GM21515 (cell line): ENCODE results near the gene SFRP2.

Source experiments
- ATAC-seq: cut with Tn5 transposase; IDR thresholded peaks from one replicate; pipeline ENCODE4 v1.9.1; 2021; ENCODE audit not compliant: unreplicated experiment

Gene SFRP2

GRCh38 chr4:153798901-153799693 lies 10.2 kb upstream of the SFRP2 start:
- ATAC-seq, result no peak

GRCh38 chr4:153798420-153798819 lies 9.5 kb upstream of the SFRP2 start:
- no peak for ATAC-seq

GRCh38 chr4:153794006-153794405 lies 5.1 kb upstream of the SFRP2 start:
- no peak for ATAC-seq

GRCh38 chr4:153792618-153793247 lies 3.9 kb upstream of the SFRP2 start:
- no peak for ATAC-seq

DNA sequence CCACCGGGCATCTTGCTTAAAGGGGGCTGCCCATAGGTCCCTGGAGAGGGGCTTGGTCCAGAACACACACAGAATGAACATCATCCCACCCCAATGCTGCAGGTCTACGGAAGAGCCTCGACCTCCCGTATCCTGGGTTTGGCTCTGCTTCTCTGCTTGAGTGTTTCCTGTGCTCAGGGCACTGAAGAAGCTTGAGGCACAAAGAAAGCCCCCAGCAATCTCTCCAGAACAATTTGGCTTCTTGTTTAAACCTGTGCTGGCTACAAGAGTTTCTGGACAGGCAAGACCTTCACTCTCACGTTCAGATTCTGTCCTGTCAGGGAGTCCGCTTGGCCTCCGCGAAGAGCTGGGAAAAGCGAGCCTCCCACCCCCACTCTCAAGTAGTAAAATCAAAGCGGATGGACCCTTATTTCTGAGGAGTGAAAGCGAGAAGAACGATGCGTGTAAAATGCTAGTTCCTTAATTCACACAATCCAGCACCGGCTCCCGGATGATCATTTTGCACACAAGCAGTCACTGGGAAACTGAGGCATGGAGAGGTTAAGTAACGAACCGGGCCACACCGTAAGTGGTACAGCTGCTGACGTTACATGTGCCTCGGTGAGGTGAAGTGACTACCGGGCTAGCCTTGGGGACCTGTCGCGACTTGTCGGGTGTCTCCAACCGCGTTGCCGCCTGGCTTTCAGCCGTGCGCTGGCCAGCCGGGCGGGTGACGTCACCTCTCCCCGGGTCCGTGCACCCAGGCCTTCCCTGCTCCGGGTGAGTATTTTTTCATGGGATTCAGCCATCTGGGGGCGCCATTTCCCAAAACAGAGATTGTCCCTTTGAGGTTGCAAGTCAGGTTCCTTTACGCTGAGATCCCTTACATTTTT lies 3.1 kb upstream of the SFRP2 start:
- no peak for ATAC-seq

GRCh38 chr4:153790962-153791551 lies 2.2 kb upstream of the SFRP2 start:
- ATAC-seq, result no peak

- no peak for ATAC-seq
Measured at GRCh38 chr4:153790500-153790865, 1.6 kb upstream of the SFRP2 start.

DNA sequence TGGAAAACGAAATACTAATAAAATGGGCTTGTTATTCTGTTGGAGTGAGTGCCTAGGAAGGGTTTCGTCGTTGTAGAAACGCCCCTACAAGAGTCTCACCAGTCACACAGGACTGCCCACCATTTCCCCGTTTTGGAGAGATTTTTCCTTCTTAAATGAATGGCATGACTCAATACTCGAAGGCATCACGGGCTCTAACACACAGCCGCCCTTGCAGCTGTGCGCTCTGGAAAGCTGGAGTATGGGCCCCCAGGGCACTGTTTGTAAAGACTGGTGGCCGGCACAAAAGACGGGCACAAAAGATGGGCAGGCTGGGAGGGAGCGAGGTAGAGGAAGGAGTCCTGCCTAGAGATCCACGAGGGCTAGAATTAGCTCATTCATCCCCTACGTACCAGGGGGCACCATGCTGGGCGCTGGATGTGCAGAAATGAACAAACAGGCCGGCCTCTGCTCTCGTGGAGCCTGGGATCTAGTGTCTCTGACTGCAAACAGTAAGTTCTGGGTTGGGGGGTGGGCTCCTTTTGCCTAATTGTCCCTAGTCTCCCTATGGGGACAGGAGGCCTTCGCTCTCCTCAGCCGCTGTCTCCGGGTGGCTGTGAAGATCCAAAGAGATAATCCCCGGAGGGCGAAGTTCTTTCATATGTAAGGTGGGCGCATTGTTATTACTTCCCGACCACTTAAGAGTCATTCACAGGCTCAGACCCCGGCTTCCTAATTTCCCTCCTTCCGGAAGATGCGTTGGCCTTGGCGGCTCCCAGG lies 1.0 kb upstream of the SFRP2 start:
- ATAC-seq, result no peak

- no peak for ATAC-seq
Measured at GRCh38 chr4:153788051-153788412, 851 bp downstream of the SFRP2 start.

DNA sequence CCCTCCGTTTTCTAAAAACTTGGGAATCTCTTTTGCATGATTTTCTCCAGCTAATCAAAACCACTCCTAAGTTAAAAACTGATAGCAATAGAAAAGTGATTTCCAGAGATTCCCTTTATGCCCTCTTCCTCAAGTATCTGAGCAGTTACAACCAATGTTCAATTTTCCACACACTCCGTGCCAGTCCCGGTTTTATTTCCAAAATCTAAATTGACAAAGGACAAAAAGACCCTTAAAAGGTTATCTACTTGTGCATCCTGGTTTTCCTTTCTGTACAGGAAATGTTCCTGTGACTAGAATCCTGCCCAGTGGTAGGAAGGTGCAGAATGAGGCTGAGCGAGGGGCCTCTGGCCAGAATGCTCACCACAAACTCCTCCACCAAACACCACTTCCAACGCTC lies 1.3 kb downstream of the SFRP2 start:
- no peak for ATAC-seq

DNA sequence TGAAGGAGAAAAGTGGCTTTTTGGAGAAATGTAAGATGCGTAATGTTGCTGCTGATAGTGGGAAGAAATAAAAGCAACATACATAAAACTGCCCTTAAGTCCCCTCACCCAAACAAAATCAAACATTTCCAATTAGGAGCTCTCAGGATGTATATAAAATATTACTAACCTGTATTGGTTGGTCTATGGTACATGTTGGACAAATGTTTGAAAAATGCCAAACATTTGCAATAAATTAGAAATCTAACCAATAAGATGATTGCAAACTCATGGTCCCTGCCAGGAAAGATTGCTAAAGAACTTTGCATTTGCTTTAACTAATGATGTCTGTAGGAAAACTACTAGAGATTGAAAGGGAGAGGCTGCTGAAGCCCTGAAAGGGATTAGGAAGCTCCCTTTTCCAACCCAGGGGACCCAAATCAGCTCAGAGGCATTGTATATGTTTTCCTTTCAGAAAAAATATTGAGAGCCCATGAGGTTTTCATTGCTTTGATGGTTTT lies 1.8 kb downstream of the SFRP2 start:
- no peak for ATAC-seq

DNA sequence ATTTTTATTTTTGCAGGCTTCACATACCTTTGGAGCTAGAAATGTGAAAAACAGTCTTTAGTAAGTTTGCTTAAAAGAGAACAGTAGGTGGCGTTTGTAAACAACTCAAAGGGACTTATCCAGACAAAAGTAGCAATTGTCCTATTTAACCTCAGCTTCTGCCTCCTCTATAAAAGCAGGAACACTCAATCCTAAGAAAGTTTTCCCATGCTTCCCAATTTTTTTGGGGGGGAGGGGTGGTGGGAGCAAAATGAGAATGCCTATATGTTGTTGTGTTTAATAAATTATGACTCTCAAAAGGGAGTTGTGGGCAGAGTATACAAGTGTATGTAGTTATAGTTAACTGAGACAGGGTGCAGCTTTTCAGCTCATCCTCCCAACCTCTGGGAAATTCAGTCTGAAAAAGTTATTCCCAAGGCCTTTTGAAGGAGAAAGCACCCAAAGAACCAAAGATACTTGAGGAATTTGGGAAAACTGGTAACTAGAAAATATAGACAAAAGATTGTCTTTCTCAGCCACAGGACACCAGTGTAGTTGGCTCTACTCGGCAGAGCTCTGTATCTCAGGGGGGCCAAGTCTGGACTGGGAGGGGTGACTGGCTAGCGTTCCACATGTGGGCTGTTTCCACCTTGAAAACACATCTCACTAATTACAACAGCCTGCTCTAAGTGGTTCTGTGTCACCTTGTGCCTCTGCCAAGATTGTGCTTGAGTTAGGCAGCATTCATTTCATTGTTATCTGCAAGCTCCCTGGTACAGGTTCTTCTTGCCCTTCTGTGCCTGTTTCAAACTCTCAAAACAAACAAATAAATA lies 2.8 kb downstream of the SFRP2 start:
- no peak for ATAC-seq

- ATAC-seq, result no peak
Measured at GRCh38 chr4:153784166-153784699, 4.7 kb downstream of the SFRP2 start.

GRCh38 chr4:153782581-153782980 lies 6.3 kb downstream of the SFRP2 start:
- no peak for ATAC-seq

GRCh38 chr4:153781717-153782416 lies 7.0 kb downstream of the SFRP2 start:
- no peak for ATAC-seq

GRCh38 chr4:153781280-153781679 lies 7.6 kb downstream of the SFRP2 start:
- ATAC-seq, result no peak

GRCh38 chr4:153780876-153781275 lies 8.0 kb downstream of the SFRP2 start:
- no peak for ATAC-seq

GRCh38 chr4:153780221-153780620 lies 8.7 kb downstream of the SFRP2 start:
- ATAC-seq, result no peak

GRCh38 chr4:153778383-153778782 lies 10.5 kb downstream of the SFRP2 start:
- ATAC-seq, result no peak
